ENCODE results near the gene NID2.

GRCh38 chr14:52012635-52013034, 56.2 kb downstream of the NID2 start:
- TF ChIP-seq CTCF (IDR thresholded peaks at IDR 0.05) (no peak), EZH2 (IDR thresholded peaks at IDR 0.05) (no peak), EZH2phosphoT487 (IDR thresholded peaks at IDR 0.05) (no peak)
